Upper lobe of right lung (tissue), 1 donor: ENCODE measurements around the gene PTPRM. TPM values are rescaled to one million over a fixed set of nuclear protein-coding genes. Genes with fewer than 3 reads are reported as not detected.

Experiments
- ATAC-seq: fragments of 200-7000 bp; cut with Tn5 transposase; one replicate; pipeline ENCODE4 v1.9.1; 2020; ENCODE audit warnings: mild to moderate bottlenecking, moderate library complexity
- DNase-seq: peaks from one replicate; pipeline ENCODE4 v3.0.0-alpha.2; 2020
- H3K27ac ChIP-seq: fragments of 200-600 bp; one replicate; pipeline ENCODE4 v1.8.0; 2022
- H3K27me3 ChIP-seq: fragments of 200-600 bp; one replicate; pipeline ENCODE4 v1.8.0; 2022; ENCODE audit warnings: mild to moderate bottlenecking
- H3K36me3 ChIP-seq: fragments of 200-600 bp; one replicate; pipeline ENCODE4 v1.8.0; 2022
- H3K4me1 ChIP-seq: fragments of 200-600 bp; one replicate; pipeline ENCODE4 v1.8.0; 2022
- H3K4me3 ChIP-seq: fragments of 200-600 bp; one replicate; pipeline ENCODE4 v1.8.0; 2022; ENCODE audit warnings: mild to moderate bottlenecking
- H3K9me3 ChIP-seq: fragments of 200-600 bp; one replicate; pipeline ENCODE4 v1.8.0; 2022
- CTCF ChIP-seq: fragments of 200-600 bp; IDR thresholded peaks from one replicate; pipeline ENCODE4 v1.8.0; 2022; ENCODE audit warnings: antibody characterized with exemption
- intact Hi-C: fragments of 100-400 bp; cut with DNase I; formaldehyde crosslinking; loops from one replicate; pipeline ENCODE4 v1.11.0; 2022
- total RNA-seq: library from RNA; stranded (reverse); fragmentation: NEBNext Ultra II Directional; extraction: Animal tissue kit (Norgen Biotek cat#: 25700); gene quantifications from one replicate; pipeline ENCODE4 v1.2.1, GENCODE V29; 2021
- donor health status: DM: no; HTN: yes; CAD: no; lungs with severe emphysema.

PTPRM gene
- total RNA-seq, 1 donor from 2014 or later: 99.3 TPM

- ATAC-seq: no peak
- Histone ChIP-seq H3K9me3 (no peaks in the 10 kb centered on the region), H3K4me3 (no peak overlapping the region), H3K27me3 (no peaks in the 10 kb centered on the region), H3K36me3 (no peaks in the 10 kb centered on the region), H3K27ac (no peak overlapping the region), H3K4me1 (peaks cover 16% of the 10 kb centered on the region)
- no peak for TF ChIP-seq CTCF
- no peak for DNase-seq
- intact Hi-C loops: no loop called here
Measured at GRCh38 chr18:7727361-7728076, 160.4 kb downstream of the PTPRM start.

DNA sequence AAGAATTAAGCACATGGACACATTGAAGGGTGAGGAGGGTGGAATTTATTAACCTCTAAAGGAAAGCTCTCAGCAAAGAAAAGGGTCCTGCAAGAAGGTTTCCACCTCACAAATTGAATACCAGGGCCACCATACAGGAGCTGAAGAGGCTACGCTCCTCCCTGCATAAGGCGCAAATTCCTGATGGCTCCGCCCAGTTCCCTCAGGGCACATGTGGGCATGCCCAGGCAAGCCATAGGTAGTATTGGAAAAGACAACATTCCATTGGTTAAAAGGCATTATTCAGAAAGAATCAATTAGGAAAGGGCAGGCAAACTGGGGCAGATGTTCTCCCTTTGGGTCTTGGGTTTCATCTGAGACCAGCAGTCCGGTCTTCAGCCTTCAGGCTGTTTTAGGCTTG, 161.2 kb downstream of the PTPRM start:
- Histone ChIP-seq H3K36me3 (no peaks in the 10 kb centered on the region), H3K9me3 (no peaks in the 10 kb centered on the region), H3K27me3 (no peaks in the 10 kb centered on the region), H3K4me3 (no peak overlapping the region), H3K27ac (no peak overlapping the region), H3K4me1 (peaks cover 16% of the 10 kb centered on the region)
- TF ChIP-seq CTCF: no peak
- ATAC-seq (no peak), DNase-seq (no peak)
- intact Hi-C loops: no loop called here

- TF ChIP-seq CTCF: no peak
- no peaks in the 10 kb centered on the region for H3K36me3 ChIP-seq
- ATAC-seq (no peak), DNase-seq (no peak)
- no peak overlapping the region for H3K27ac ChIP-seq
- H3K4me3 ChIP-seq: no peak overlapping the region
- peaks cover 20% of the 10 kb centered on the region for H3K4me1 ChIP-seq
- no peaks in the 10 kb centered on the region for H3K27me3 ChIP-seq
- intact Hi-C loops: no loop called here
- no peaks in the 10 kb centered on the region for H3K9me3 ChIP-seq
Measured at GRCh38 chr18:7729868-7730267, 162.8 kb downstream of the PTPRM start.

GRCh38 chr18:7730682-7731081, 163.6 kb downstream of the PTPRM start:
- Histone ChIP-seq H3K9me3 (no peaks in the 10 kb centered on the region), H3K27me3 (no peaks in the 10 kb centered on the region), H3K27ac (no peak overlapping the region), H3K4me1 (peaks cover 28% of the 10 kb centered on the region), H3K4me3 (no peak overlapping the region), H3K36me3 (no peaks in the 10 kb centered on the region)
- intact Hi-C loops: no loop called here
- DNase-seq (no peak), ATAC-seq (no peak)
- no peak for TF ChIP-seq CTCF

DNA sequence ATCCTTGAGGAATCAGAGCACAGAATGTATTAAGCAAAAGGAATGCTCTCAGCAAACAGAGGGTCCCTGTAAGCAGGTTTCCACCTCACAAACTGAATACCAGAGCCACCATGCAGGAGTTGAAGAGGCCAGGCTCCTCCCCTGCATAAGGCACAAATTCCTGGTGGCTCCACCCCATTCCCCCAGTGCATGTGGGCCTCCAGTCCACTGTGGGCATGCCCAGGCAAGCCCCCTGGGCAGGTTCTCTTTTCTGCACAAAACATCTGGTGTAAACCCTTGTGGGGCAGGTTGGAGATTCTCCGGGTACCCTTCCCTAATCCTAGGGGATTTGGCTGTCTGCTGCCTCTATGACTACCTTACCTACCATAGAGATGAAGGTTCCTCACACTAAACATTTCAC, 166.5 kb downstream of the PTPRM start:
- ATAC-seq (no peak), DNase-seq (no peak)
- Histone ChIP-seq H3K27ac (no peak overlapping the region), H3K27me3 (no peaks in the 10 kb centered on the region), H3K9me3 (no peaks in the 10 kb centered on the region), H3K4me1 (peaks cover 16% of the 10 kb centered on the region), H3K4me3 (no peak overlapping the region), H3K36me3 (no peaks in the 10 kb centered on the region)
- no peak for TF ChIP-seq CTCF
- intact Hi-C loops: no loop called here

GRCh38 chr18:7735196-7735595, 168.1 kb downstream of the PTPRM start:
- peak; percentile 27 for TF ChIP-seq CTCF
- DNase-seq (no peak), ATAC-seq (no peak)
- no peaks in the 10 kb centered on the region for H3K36me3 ChIP-seq
- H3K4me1 ChIP-seq: peaks cover 16% of the 10 kb centered on the region
- no peak overlapping the region for H3K4me3 ChIP-seq
- H3K27me3 ChIP-seq: no peaks in the 10 kb centered on the region
- no peaks in the 10 kb centered on the region for H3K9me3 ChIP-seq
- no peak overlapping the region for H3K27ac ChIP-seq
- intact Hi-C loops: no loop called here
